ENCODE data around the gene GRID1. TPM values are rescaled to one million over a fixed set of nuclear protein-coding genes. Genes with fewer than 3 reads are reported as not detected.

GRID1 gene
- total RNA-seq, 1 donor from 2014 or later = 7.1 TPM

GRCh38 chr10:86393862-86394455 is 27.4 kb upstream of the GRID1 start:
- H3K4me1 ChIP-seq = peaks cover 8% of the 10 kb centered on the region
- intact Hi-C loops (cut with DNase I) = no loop called here
- no peaks in the 10 kb centered on the region for H3K9me3 ChIP-seq
- H3K27ac ChIP-seq = no peak overlapping the region
- no peak overlapping the region for H3K4me3 ChIP-seq
- no peak for TF ChIP-seq POLR2A (IDR thresholded peaks at IDR 0.05)
- no peak for TF ChIP-seq POLR2AphosphoS5 (IDR thresholded peaks at IDR 0.05; ENCODE audit: insufficient read depth in 1 of 2, low read depth in 1 of 2)
- TF ChIP-seq CTCF (IDR thresholded peaks at IDR 0.05) = no peak
- no peaks in the 10 kb centered on the region for H3K27me3 ChIP-seq
- H3K36me3 ChIP-seq = no peaks in the 10 kb centered on the region
- DNase-seq (ENCODE audit: extremely low spot score in 2 of 2) = no peak

GRCh38 chr10:86393362-86393761 is 26.8 kb upstream of the GRID1 start:
- DNase-seq (ENCODE audit: extremely low spot score in 2 of 2) = no peak

GRCh38 chr10:86392723-86393094 is 26.1 kb upstream of the GRID1 start:
- Histone ChIP-seq H3K36me3 (no peaks in the 10 kb centered on the region), H3K9me3 (no peaks in the 10 kb centered on the region), H3K27me3 (no peaks in the 10 kb centered on the region), H3K27ac (no peak overlapping the region), H3K4me3 (no peak overlapping the region), H3K4me1 (peaks cover 8% of the 10 kb centered on the region)
- DNase-seq (ENCODE audit: extremely low spot score in 2 of 2) = no peak
- TF ChIP-seq POLR2A (IDR thresholded peaks at IDR 0.05) = no peak
- TF ChIP-seq CTCF (IDR thresholded peaks at IDR 0.05) = no peak
- TF ChIP-seq POLR2AphosphoS5 (IDR thresholded peaks at IDR 0.05; ENCODE audit: insufficient read depth in 1 of 2, low read depth in 1 of 2) = no peak
- intact Hi-C loops (cut with DNase I) = no loop called here

More at GRCh38 chr10:86393362-86393761, 26.8 kb upstream of the GRID1 start:
- Histone ChIP-seq H3K4me1 (peaks cover 8% of the 10 kb centered on the region), H3K4me3 (no peak overlapping the region), H3K27me3 (no peaks in the 10 kb centered on the region), H3K36me3 (no peaks in the 10 kb centered on the region), H3K27ac (no peak overlapping the region), H3K9me3 (no peaks in the 10 kb centered on the region)
- intact Hi-C loops (cut with DNase I) = no loop called here
- no peak for TF ChIP-seq POLR2A (IDR thresholded peaks at IDR 0.05)

GRCh38 chr10:86391986-86392722 is 25.6 kb upstream of the GRID1 start:
- intact Hi-C loops (cut with DNase I) = no loop called here
- H3K27ac ChIP-seq = no peak overlapping the region
- H3K9me3 ChIP-seq = no peaks in the 10 kb centered on the region
- peaks cover 8% of the 10 kb centered on the region for H3K4me1 ChIP-seq
- DNase-seq (ENCODE audit: extremely low spot score in 2 of 2) = peak in 1 of 2 donors; percentile 27
- no peaks in the 10 kb centered on the region for H3K36me3 ChIP-seq
- TF ChIP-seq POLR2AphosphoS5 (IDR thresholded peaks at IDR 0.05; ENCODE audit: insufficient read depth in 1 of 2, low read depth in 1 of 2) = no peak
- H3K4me3 ChIP-seq = no peak overlapping the region
- no peaks in the 10 kb centered on the region for H3K27me3 ChIP-seq

GRCh38 chr10:86391236-86391840 is 24.7 kb upstream of the GRID1 start:
- Histone ChIP-seq H3K36me3 (no peaks in the 10 kb centered on the region), H3K27ac (no peak overlapping the region), H3K9me3 (no peaks in the 10 kb centered on the region), H3K4me3 (no peak overlapping the region), H3K4me1 (peaks cover 8% of the 10 kb centered on the region), H3K27me3 (no peaks in the 10 kb centered on the region)
- DNase-seq (ENCODE audit: extremely low spot score in 2 of 2) = no peak
- intact Hi-C loops (cut with DNase I) = no loop called here
- TF ChIP-seq CTCF (IDR thresholded peaks at IDR 0.05) (no peak), POLR2AphosphoS5 (IDR thresholded peaks at IDR 0.05; ENCODE audit: insufficient read depth in 1 of 2, low read depth in 1 of 2) (no peak), POLR2A (IDR thresholded peaks at IDR 0.05) (no peak)
